ENCODE results near the gene NLRP2B.

NLRP2B gene

DNA sequence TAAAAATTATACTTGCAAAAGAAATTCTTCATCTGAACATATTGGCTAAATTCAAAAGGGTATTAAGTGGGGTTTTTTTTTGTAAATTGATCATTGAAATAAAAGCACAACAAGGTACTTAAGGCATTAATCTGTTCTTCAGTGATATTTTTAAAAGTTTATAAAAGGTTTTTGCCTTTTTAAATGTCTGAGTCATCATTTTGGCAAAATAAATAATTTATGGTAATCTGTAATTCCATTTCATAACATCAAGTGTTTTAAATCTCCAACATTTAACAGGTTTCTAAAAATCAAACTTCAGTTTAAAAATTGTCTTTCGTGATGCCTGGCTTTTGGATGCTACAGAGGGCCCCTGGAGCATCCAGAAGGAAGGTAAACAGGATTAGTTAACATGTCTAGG lies 27.4 kb downstream of the NLRP2B start:
- Histone ChIP-seq H3K4me1 (ENCODE audit: insufficient read depth, poor library complexity, severe bottlenecking) (no peaks in the 10 kb centered on the region), H3K4me3 (ENCODE audit: severe bottlenecking) (no peak overlapping the region), H3K27ac (ENCODE audit: poor library complexity, severe bottlenecking) (no peak overlapping the region), H3K36me3 (ENCODE audit: low read depth) (no peaks in the 10 kb centered on the region), H3K9me3 (ENCODE audit: severe bottlenecking) (no peaks in the 10 kb centered on the region), H3K27me3 (ENCODE audit: insufficient read depth, poor library complexity, severe bottlenecking) (no peaks in the 10 kb centered on the region)
- TF ChIP-seq, protein P1, sequence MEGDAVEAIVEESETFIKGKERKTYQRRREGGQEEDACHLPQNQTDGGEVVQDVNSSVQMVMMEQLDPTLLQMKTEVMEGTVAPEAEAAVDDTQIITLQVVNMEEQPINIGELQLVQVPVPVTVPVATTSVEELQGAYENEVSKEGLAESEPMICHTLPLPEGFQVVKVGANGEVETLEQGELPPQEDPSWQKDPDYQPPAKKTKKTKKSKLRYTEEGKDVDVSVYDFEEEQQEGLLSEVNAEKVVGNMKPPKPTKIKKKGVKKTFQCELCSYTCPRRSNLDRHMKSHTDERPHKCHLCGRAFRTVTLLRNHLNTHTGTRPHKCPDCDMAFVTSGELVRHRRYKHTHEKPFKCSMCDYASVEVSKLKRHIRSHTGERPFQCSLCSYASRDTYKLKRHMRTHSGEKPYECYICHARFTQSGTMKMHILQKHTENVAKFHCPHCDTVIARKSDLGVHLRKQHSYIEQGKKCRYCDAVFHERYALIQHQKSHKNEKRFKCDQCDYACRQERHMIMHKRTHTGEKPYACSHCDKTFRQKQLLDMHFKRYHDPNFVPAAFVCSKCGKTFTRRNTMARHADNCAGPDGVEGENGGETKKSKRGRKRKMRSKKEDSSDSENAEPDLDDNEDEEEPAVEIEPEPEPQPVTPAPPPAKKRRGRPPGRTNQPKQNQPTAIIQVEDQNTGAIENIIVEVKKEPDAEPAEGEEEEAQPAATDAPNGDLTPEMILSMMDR (IDR thresholded peaks at IDR 0.05; ENCODE audit: poor library complexity, severe bottlenecking) = no peak
- ATAC-seq (ENCODE audit: low read depth) (no peak), DNase-seq (ENCODE audit: low spot score) (no peak)

GRCh38 chrX:57651169-57651919 lies 28.7 kb downstream of the NLRP2B start:
- Histone ChIP-seq H3K36me3 (ENCODE audit: low read depth) (no peaks in the 10 kb centered on the region), H3K27me3 (ENCODE audit: insufficient read depth, poor library complexity, severe bottlenecking) (no peaks in the 10 kb centered on the region), H3K4me1 (ENCODE audit: insufficient read depth, poor library complexity, severe bottlenecking) (no peaks in the 10 kb centered on the region), H3K9me3 (ENCODE audit: severe bottlenecking) (no peaks in the 10 kb centered on the region), H3K4me3 (ENCODE audit: severe bottlenecking) (no peak overlapping the region), H3K27ac (ENCODE audit: poor library complexity, severe bottlenecking) (no peak overlapping the region)
- DNase-seq (ENCODE audit: low spot score) (no peak), ATAC-seq (ENCODE audit: low read depth) (no peak)
- TF ChIP-seq, protein P1 (IDR thresholded peaks at IDR 0.05; ENCODE audit: poor library complexity, severe bottlenecking) = no peak

- peaks cover 11% of the 10 kb centered on the region for H3K4me1 ChIP-seq (ENCODE audit: insufficient read depth, poor library complexity, severe bottlenecking)
- H3K27ac ChIP-seq (ENCODE audit: poor library complexity, severe bottlenecking) = no peak overlapping the region
- no peaks in the 10 kb centered on the region for H3K9me3 ChIP-seq (ENCODE audit: severe bottlenecking)
- ATAC-seq (ENCODE audit: low read depth) (no peak), DNase-seq (ENCODE audit: low spot score) (no peak)
- H3K36me3 ChIP-seq (ENCODE audit: low read depth) = no peaks in the 10 kb centered on the region
- no peaks in the 10 kb centered on the region for H3K27me3 ChIP-seq (ENCODE audit: insufficient read depth, poor library complexity, severe bottlenecking)
- TF ChIP-seq, protein P1 (IDR thresholded peaks at IDR 0.05; ENCODE audit: poor library complexity, severe bottlenecking) = no peak
- no peak overlapping the region for H3K4me3 ChIP-seq (ENCODE audit: severe bottlenecking)
These were observed 33.0 kb downstream of the NLRP2B start for GRCh38 chrX:57647020-57647419.

- ATAC-seq (ENCODE audit: low read depth) = peak; percentile 82
- peaks cover 19% of the 10 kb centered on the region for H3K4me1 ChIP-seq (ENCODE audit: insufficient read depth, poor library complexity, severe bottlenecking)
- peak overlapping the region; percentile 64 for H3K27ac ChIP-seq (ENCODE audit: poor library complexity, severe bottlenecking)
- H3K36me3 ChIP-seq (ENCODE audit: low read depth) = no peaks in the 10 kb centered on the region
- TF ChIP-seq, protein P1 (IDR thresholded peaks at IDR 0.05; ENCODE audit: poor library complexity, severe bottlenecking) = no peak
- H3K27me3 ChIP-seq (ENCODE audit: insufficient read depth, poor library complexity, severe bottlenecking) = no peaks in the 10 kb centered on the region
- no peak for DNase-seq (ENCODE audit: low spot score)
- no peaks in the 10 kb centered on the region for H3K9me3 ChIP-seq (ENCODE audit: severe bottlenecking)
- no peak overlapping the region for H3K4me3 ChIP-seq (ENCODE audit: severe bottlenecking)
These were observed 36.4 kb downstream of the NLRP2B start for GRCh38 chrX:57643698-57644097.

GRCh38 chrX:57641338-57641737 lies 38.7 kb downstream of the NLRP2B start:
- H3K9me3 ChIP-seq (ENCODE audit: severe bottlenecking) = no peaks in the 10 kb centered on the region
- no peak overlapping the region for H3K4me3 ChIP-seq (ENCODE audit: severe bottlenecking)
- H3K36me3 ChIP-seq (ENCODE audit: low read depth) = no peaks in the 10 kb centered on the region
- peaks cover 19% of the 10 kb centered on the region for H3K4me1 ChIP-seq (ENCODE audit: insufficient read depth, poor library complexity, severe bottlenecking)
- H3K27ac ChIP-seq (ENCODE audit: poor library complexity, severe bottlenecking) = peak overlapping the region; percentile 64
- DNase-seq (ENCODE audit: low spot score) = no peak
- TF ChIP-seq, protein P1 (IDR thresholded peaks at IDR 0.05; ENCODE audit: poor library complexity, severe bottlenecking) = no peak
- no peaks in the 10 kb centered on the region for H3K27me3 ChIP-seq (ENCODE audit: insufficient read depth, poor library complexity, severe bottlenecking)
- peak; percentile 68 for ATAC-seq (ENCODE audit: low read depth)

Data from RWPE2 (cell line).